LNCAP (cell line): ENCODE data around the gene MYH9.

Experiments used
- CTCF ChIP-seq: fragments of 450-650 bp; IDR thresholded peaks from 2 replicates; pipeline ENCODE4 v1.5.1; 2017; ENCODE audit warnings: mild to moderate bottlenecking

The MYH9 gene

GRCh38 chr22:36257948-36258670 lies 129.7 kb downstream of the MYH9 start:
- no peak for TF ChIP-seq CTCF

GRCh38 chr22:36257308-36257707 lies 130.5 kb downstream of the MYH9 start:
- no peak for TF ChIP-seq CTCF

- TF ChIP-seq CTCF: no peak
Measured at GRCh38 chr22:36256478-36256877, 131.3 kb downstream of the MYH9 start.

- TF ChIP-seq CTCF: no peak
Measured at GRCh38 chr22:36253523-36254490, 134.0 kb downstream of the MYH9 start.

- no peak for TF ChIP-seq CTCF
Measured at GRCh38 chr22:36252754-36253522, 134.8 kb downstream of the MYH9 start, which contains the start of gene APOL1. Gene APOL1 (plus strand): TSS chr22:36253133. CDS start chr22:36254956, 1,823 bp downstream.

GRCh38 chr22:36249160-36249559 lies 138.6 kb downstream of the MYH9 start:
- no peak for TF ChIP-seq CTCF

GRCh38 chr22:36247955-36248354 lies 139.8 kb downstream of the MYH9 start:
- no peak for TF ChIP-seq CTCF
